GM12801 (cell line): ENCODE measurements around the gene NPHP1.

Experiments used
- TF ChIP-seq, protein P1 (sequence below): IDR thresholded peaks from one replicate; pipeline ENCODE4 v1.5.1; 2011; ENCODE audit warnings: control low read depth; ENCODE audit not compliant: insufficient read length; ENCODE audit errors: extremely low read depth

NPHP1 gene

DNA sequence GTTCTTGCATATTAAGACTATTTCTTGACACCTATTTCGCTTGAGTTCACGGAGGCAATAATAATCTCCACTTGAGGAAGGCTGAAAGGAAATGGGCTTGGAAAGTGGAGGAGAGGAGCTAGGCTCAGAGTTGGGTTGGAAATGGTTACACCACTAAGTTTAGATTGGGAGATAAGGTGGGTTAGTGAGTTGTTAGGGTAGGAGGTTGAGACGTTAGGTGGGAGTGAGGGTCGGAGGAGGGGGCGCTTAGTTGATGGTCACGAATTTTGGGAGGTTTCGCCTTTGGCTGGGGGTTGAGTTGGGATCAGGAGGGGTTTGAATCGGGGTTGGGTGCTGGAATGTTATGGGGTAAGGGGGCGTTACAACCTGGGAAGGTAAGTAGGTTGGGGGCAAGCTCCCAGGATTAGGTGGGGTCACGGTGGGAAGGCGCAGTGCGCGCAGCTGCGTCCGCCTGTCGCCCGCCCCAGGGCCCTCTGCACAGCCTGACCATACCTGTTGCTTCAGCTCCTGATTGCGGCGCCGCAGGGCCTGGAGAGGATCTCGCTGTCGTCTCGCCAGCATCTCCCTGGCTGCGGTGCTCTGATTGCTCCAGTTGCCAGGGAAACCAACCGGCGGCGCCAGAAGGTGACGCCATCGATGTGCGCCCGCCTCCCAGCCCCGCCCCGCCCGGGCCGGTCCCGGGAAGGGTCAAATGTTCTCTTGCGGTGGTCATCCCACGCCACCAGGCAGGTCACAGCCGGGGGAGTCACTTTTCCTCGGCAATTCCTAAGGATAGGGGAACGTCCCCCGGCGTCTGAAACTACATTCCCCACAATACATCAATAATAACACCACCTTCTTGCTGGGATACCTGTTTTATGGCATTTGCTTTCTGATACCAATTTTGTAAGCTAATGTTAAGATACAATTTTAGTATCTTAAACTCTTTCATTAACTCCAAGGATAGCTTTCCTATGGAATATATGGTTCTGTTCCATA lies at the start of gene NPHP1:
TSS of gene NPHP1 (minus strand) at position 606 of the 978 bp plus-strand sequence. CDS start at position 561, 45 bp downstream.
- TF ChIP-seq, protein P1, sequence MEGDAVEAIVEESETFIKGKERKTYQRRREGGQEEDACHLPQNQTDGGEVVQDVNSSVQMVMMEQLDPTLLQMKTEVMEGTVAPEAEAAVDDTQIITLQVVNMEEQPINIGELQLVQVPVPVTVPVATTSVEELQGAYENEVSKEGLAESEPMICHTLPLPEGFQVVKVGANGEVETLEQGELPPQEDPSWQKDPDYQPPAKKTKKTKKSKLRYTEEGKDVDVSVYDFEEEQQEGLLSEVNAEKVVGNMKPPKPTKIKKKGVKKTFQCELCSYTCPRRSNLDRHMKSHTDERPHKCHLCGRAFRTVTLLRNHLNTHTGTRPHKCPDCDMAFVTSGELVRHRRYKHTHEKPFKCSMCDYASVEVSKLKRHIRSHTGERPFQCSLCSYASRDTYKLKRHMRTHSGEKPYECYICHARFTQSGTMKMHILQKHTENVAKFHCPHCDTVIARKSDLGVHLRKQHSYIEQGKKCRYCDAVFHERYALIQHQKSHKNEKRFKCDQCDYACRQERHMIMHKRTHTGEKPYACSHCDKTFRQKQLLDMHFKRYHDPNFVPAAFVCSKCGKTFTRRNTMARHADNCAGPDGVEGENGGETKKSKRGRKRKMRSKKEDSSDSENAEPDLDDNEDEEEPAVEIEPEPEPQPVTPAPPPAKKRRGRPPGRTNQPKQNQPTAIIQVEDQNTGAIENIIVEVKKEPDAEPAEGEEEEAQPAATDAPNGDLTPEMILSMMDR: no peak

- TF ChIP-seq, protein P1: no peak
Observed at GRCh38 chr2:110221938-110222337, 17.1 kb upstream of the NPHP1 start.

DNA sequence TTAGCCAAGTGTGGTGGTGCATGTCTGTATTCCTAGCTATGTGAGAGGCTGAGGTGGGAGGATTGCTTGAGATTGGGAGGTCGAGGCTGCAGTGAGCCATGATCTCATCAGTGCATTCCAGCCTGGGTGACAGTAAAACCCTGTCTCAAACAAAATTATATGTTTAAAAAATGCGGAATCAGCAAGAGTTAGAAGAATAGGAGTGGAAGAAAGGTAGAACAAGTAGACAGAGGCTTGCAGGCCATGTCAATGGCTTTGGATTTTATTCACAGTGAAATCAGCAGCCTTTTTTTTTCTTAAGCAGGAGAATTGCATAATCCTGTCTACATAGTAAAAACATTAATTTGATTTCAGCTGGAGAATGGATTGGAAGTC lies 15.4 kb upstream of the NPHP1 start:
- TF ChIP-seq, protein P1: no peak

- TF ChIP-seq, protein P1: no peak
Observed at GRCh38 chr2:110219496-110220189, 14.8 kb upstream of the NPHP1 start.

GRCh38 chr2:110216803-110217202 lies 12.0 kb upstream of the NPHP1 start:
- TF ChIP-seq, protein P1: no peak

DNA sequence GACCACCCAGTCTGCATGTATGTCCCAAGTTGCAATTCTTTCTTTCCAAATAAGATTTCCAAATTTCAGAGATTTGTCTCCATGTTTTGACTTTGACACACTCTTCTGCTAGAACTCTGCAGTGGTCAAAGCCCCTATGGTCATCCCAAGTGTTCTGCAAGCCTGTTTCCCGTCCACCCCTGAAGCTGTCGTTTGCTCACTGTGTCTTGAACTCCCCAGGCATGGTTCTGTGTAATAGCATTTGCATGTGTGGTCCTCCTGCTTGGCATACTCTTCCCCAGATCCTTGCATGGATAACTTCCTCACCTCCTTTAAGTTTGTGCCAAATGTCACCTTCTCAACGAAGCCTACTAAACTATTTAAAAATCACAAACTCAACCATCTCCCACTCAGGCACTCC lies 11.4 kb upstream of the NPHP1 start:
- TF ChIP-seq, protein P1: no peak

DNA sequence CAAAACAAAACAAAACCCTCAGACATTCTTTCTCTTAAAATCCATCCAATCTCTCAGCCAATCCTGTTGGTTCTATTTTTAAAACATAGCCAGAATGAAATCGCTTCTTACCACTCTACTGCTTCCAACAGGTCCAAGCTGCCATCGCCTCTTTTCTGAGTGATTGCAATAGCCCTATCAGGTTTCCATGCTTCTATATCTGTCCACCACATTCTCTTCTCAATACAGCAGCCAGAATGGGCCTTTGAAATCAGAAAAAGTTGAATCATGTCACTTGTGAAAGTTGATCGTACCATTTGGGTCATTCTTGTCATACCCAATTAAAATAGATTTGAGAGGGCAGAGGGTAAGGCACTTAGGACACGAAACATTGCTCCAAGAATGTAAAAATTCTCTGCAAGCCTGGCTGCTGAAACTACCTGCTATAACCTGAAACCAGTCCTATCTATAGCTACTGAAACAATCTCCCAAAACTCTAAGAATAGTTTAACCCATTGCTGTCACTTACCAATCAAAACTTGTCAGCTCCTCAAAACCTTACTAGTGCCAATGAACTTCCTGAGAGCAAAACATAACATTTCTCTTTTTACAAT lies 10.8 kb upstream of the NPHP1 start:
- TF ChIP-seq, protein P1: no peak
